HG03432 (cell line): ENCODE results near the gene KCNK3.

ENCODE experiments used
- ATAC-seq: cut with Tn5 transposase; IDR thresholded peaks from one replicate; pipeline ENCODE4 v1.9.1; 2021; ENCODE audit warnings: mild to moderate bottlenecking, moderate library complexity; ENCODE audit not compliant: unreplicated experiment

Gene KCNK3

DNA sequence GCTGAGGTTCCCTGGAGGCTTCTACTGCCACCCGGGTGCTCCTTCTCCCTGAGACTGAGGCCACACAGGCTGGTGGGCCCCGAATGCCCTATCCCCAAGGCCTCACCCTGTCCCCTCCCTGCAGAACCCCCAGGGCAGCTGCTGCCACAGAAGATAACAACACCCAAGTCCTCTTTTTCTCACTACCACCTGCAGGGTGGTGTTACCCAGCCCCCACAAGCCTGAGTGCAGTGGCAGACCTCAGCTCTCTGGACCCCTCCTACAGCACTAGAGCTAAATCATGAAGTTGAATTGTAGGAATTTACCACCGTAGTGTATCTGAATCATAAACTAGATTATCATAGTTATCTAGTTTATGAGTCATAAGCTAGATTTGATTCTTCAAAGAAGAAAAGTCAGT, 86.0 kb downstream of the KCNK3 start:
- no peak for ATAC-seq

DNA sequence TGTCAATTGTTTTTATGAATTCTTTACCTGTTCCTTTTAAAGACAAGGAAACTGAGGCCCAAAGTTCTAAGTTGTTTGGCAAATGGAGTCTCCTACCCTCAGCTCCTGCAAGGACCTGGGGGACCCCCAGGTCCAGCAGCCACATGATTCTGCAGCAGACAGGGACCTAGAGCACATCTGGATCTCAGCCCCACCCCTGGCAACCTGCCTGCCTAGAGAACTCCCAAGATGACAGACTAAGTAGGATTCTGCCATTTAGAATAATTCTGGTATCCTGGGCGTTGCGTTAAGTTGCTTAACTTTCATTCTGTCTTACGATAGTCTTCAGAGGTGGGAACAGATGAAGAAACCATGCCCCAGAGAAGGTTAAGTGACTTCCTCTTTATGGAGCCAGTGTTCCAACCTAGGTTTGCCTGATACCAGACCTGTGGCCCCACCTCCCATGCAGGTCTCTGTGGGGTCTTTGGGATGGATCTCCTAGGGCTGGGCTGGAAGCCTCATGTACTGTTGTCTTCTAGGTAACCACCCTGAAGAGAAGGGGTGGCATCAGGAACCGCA, 87.8 kb downstream of the KCNK3 start:
- ATAC-seq: no peak
